D721Med (cell line): ENCODE results near the gene PRKCA.
"Not testable (repeated sequence)": the region's sequence is repeated elsewhere in the genome, so short reads cannot be mapped to it uniquely, and the experiment has no call there.

Experiments used
- DNase-seq: peaks from one replicate; pipeline ENCODE4 v3.0.0; 2011; ENCODE audit warnings: low spot score; ENCODE audit not compliant: insufficient read length
- FAIRE-seq: peaks from 2 replicates; lab custom pipeline; 2011; peaks lifted over from hg19 to GRCh38; lab: Jason Lieb, UNC
- TF ChIP-seq, protein P1 (sequence below): IDR thresholded peaks from 2 replicates; pipeline ENCODE4 v1.5.1; 2012; ENCODE audit warnings: mild to moderate bottlenecking, control low read depth; ENCODE audit not compliant: insufficient read depth; ENCODE audit errors: missing control alignments

Gene PRKCA

DNA sequence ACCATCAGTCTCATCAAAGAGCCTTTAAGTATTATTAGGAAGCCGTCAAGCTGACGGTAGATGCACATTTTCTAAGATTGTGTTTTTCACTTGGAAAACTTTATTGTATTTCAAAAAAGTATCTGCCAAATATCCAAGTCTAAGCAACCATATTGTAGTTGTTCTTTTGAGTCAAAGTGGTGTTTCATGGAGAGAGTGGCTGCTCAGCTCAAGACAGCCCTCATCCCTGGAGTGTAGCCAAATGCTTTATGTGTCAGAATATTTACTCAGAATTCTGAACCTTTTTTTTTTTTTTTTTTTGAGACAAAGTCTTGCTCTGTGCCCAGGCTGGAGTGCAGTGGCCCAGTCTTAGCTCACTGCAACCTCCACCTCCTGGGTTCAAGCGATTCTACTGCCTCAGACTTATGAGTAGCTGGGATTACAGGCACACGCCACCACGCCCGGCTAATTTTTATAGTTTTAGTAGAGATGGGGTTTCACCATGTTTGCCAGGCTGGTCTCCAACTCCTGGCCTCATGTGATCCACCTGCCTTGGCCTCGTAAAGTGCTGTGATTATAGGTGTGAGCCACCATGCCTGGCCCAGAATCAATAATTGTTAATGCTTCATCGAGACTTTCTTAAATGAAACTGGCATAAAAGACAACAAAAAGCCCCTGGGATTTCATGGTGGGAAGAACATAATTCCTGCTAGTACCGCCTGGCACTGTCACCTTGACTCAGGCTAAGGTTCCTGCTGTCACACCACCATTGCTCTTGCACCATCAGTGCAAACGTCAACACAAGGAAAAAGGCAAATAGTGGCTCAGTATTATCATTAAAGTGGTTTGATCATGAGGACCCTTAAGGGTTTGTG lies 45.5 kb downstream of the PRKCA start:
- TF ChIP-seq, protein P1, sequence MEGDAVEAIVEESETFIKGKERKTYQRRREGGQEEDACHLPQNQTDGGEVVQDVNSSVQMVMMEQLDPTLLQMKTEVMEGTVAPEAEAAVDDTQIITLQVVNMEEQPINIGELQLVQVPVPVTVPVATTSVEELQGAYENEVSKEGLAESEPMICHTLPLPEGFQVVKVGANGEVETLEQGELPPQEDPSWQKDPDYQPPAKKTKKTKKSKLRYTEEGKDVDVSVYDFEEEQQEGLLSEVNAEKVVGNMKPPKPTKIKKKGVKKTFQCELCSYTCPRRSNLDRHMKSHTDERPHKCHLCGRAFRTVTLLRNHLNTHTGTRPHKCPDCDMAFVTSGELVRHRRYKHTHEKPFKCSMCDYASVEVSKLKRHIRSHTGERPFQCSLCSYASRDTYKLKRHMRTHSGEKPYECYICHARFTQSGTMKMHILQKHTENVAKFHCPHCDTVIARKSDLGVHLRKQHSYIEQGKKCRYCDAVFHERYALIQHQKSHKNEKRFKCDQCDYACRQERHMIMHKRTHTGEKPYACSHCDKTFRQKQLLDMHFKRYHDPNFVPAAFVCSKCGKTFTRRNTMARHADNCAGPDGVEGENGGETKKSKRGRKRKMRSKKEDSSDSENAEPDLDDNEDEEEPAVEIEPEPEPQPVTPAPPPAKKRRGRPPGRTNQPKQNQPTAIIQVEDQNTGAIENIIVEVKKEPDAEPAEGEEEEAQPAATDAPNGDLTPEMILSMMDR = no peak
- DNase-seq (no peak), FAIRE-seq (no peak)

DNA sequence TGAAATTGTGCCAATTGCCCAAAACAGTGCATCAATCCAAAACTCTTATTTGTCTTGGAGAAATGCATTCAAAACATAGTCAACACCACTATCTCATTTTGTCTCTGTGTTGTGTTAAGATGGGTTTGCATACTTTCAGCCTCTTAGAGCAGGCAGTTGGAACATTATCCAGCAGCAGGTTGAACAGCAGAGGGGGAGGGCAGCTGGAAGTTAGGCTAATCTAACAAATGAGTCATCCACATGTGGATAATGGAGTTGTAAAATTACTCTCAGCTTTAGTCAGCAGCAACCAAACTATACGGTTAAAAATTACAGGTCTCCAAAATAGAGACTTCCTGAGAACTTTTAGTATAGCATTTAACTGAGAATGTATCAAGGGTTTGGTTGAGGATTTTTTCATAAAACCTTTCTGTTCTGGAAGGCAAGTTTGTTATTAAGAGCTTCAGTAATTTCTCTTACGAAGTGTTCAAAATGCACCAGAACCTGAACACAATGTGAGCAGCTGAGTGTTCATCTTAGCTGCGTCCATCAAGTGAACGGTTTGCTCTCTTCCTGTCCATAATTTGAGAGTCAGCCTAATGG lies 46.3 kb downstream of the PRKCA start:
- TF ChIP-seq, protein P1 = no peak
- no peak for FAIRE-seq

DNA sequence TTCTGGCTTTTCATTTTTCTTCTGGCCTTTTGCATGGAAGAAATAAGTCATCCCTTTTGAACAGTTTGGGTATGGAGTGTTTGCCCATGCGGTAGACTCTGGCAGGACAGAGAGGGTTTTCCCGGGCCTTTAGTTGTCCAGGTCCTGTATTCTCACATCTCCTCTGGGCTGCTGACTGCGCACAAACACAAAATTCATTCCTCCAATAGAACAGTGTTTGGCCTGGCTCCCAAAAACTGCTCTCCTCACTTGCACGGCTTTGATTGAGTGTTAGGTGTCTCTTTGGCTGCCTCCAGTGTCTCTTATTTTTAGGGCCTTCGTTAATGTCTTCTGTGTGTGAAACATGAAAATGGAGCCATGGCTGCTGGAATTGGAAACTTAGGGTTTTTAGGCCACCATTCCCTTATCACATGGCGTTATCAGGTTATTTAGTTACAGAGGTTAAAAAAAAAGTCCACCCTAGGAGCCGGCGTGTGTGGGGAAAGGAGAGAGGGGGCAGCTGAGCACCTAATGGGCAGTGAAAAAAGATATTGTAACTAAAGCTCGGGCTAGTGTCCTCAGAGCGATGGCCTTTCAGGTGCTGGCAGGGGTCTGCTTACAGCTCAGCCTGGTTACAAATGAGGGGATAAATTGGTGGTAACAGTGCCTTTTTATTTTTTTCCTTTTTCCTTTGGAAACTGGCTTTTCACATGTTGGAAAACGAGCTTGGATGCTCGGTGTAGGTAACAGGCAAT lies 47.3 kb downstream of the PRKCA start:
- DNase-seq (no peak), FAIRE-seq (no peak)
- TF ChIP-seq, protein P1 = no peak

More for the DNA sequence above, 46.3 kb downstream of the PRKCA start:
- DNase-seq = no peak

GRCh38 chr17:66350576-66350975 lies 48.2 kb downstream of the PRKCA start:
- DNase-seq, FAIRE-seq: not testable (repeated sequence)

GRCh38 chr17:66351033-66351432 lies 48.6 kb downstream of the PRKCA start:
- FAIRE-seq (no peak), DNase-seq (no peak)
- TF ChIP-seq, protein P1 = no peak

- FAIRE-seq = no peak
- no peak for DNase-seq
- TF ChIP-seq, protein P1 = no peak
These were observed 49.3 kb downstream of the PRKCA start for GRCh38 chr17:66351701-66352100.

- TF ChIP-seq, protein P1 = no peak
- DNase-seq = no peak
- FAIRE-seq = no peak
These were observed 51.6 kb downstream of the PRKCA start for GRCh38 chr17:66353937-66354401.
